Choroid plexus epithelial cell (primary cell): ENCODE results near the gene MATCAP1.

Experiments used
- DNase-seq: peaks from one replicate; pipeline ENCODE4 v3.0.0-alpha.2; 2010; ENCODE audit warnings: low read depth
- H3K4me3 ChIP-seq: 2 replicates; pipeline ENCODE4 v1.5.1; 2011; ENCODE audit warnings: low read depth, mild to moderate bottlenecking, control low read depth, low read length, moderate library complexity
- TF ChIP-seq, protein P1 (sequence below): conservative IDR thresholded peaks from 2 replicates; pipeline ENCODE4 v1.5.1; 2011; ENCODE audit warnings: low read depth, mild to moderate bottlenecking, control low read depth, inconsistent platforms, low read length, moderate library complexity

Gene MATCAP1

DNA sequence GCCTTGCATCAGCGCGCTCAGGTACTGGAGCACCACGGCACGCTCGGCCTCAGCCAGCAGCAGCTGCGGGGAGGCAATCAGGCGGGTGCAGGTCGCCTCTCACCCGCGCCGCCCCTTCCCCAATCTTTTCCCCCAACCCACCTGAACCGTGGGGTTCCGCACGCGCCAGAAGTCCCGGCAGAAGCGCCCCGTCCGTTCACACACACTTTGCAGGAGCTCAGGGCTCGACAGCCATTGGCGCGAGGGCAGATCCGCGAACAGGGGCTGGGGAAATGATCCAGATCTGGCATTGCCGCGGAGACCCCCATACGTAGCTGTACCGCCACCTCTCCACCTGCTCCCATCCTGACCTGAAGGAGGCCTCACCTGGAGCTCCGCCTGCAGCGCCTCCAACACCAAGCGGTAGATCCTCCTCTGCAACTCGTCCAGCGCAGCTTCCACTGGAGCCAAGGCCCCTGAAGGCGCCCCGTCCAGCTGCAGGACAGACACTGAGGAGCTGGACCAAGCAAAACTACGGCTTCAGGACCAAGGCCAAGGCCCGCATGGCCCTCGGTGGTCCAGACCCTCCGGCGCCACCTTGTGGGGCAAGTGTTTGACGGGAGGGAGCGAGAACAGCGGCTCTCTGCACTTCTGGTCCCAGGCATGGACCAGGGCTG lies 1.4 kb upstream of the MATCAP1 start:
- TF ChIP-seq, protein P1, sequence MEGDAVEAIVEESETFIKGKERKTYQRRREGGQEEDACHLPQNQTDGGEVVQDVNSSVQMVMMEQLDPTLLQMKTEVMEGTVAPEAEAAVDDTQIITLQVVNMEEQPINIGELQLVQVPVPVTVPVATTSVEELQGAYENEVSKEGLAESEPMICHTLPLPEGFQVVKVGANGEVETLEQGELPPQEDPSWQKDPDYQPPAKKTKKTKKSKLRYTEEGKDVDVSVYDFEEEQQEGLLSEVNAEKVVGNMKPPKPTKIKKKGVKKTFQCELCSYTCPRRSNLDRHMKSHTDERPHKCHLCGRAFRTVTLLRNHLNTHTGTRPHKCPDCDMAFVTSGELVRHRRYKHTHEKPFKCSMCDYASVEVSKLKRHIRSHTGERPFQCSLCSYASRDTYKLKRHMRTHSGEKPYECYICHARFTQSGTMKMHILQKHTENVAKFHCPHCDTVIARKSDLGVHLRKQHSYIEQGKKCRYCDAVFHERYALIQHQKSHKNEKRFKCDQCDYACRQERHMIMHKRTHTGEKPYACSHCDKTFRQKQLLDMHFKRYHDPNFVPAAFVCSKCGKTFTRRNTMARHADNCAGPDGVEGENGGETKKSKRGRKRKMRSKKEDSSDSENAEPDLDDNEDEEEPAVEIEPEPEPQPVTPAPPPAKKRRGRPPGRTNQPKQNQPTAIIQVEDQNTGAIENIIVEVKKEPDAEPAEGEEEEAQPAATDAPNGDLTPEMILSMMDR = peak; percentile 92
- peak; percentile 95 for DNase-seq
- H3K4me3 ChIP-seq = no peak overlapping the region

DNA sequence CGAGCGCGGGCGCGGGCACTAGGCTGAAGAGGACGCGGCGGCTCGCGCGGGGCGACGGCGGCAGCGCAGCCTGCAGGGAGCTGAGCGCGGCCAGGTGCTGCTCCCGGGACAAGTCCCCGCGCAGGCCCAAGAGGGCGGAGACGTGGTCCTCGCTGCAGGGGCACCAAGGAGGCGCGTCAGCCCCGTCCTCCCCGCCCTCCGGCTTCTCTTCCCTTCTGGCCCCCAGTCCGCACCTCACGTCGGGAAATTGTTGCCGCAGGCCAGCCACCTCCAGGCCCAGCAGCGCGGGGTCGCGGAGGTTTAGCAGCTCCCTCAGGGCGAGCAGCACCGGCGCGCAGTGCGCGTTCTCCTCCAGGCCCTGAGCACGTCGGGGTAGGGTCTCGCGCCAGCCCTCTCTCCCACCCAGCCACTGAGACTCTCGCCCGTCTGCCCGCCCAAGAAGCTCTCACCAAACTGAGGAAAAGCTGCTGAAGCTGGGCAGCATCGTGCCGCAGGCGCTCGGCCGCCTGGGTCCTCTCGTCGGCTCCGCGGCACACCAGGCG lies 761 bp upstream of the MATCAP1 start:
- TF ChIP-seq, protein P1 = no peak
- no peak for DNase-seq
- peak overlapping the region; percentile 87 for H3K4me3 ChIP-seq

DNA sequence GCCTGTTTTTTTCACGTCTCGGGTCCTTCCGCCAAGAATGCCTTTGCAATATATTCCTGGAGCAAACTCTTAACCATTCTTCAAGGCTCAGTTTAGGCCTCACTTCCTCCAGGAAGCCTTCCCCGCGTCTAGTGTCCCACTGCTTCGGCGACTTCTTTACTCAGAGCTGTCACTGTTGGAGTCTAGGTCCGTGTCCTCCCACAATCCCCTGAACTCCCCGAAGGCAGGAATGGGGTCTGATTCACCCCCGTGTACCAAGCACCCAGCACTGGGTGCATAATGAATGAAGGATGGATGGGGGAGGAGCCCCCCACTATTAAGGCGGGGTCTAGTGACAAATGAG lies 508 bp downstream of the MATCAP1 start:
- peak overlapping the region; percentile 87 for H3K4me3 ChIP-seq
- no peak for DNase-seq
- TF ChIP-seq, protein P1 = no peak

DNA sequence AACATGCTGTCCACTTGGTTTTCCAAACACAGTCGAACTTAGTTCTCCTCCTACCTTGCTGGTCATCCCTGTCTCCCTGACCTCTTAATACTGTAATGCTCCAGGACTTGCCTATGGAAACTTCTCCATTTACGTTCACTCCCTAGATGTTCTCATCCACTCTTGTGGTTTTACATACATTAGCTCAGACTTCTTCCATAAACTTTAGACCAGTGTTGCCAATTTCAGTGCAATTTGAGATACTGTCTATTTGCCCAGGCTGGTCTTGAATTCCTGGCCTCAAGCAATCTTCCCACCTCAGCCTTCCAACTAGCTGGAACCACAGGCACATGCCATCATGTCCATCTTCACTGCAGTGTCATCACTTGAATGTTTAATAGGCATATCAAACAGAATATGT lies 1.5 kb downstream of the MATCAP1 start:
- DNase-seq = no peak
- TF ChIP-seq, protein P1 = no peak
- H3K4me3 ChIP-seq = no peak overlapping the region

DNA sequence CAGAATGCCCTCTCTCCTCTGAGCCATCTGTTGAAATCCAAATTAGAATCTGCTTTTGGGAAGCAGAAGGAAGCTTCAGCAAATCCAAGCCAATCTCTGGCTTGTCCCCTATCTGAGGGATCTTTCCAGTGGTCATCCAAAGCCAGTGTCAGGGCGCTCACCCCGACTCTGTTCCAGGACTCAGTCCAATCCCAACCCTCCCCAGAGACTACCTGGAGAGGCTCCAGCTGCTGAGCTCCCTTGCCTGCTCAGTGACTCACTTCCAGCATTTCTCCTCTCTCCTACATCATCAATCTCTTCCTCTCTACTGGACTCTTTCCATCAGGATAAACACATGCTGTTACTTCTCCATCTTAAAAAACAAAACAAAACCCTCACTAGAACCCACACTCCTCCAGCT lies 2.4 kb downstream of the MATCAP1 start:
- TF ChIP-seq, protein P1 = no peak
- DNase-seq = peak; percentile 80
- no peak overlapping the region for H3K4me3 ChIP-seq

DNA sequence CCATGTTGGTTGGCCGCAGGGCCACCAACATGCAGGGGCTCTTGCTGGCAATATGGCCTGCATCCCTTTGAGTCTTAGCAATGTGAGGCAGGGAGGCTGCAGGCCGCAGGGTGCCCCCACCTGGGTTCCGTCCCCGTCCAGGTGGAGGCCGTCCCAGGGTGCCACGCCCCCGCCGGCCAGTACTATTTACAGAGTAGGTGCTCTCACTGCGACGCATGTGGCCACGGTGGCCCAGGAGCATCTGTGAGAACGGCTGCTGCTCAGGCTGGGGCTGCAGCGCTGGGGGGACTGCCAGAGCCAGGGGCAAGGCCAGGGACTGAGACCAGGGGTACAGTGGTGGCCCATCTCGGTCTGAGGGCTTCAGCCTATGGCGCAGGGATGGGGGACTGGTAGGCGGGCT lies 3.6 kb downstream of the MATCAP1 start:
- no peak for DNase-seq
- TF ChIP-seq, protein P1 = no peak
- H3K4me3 ChIP-seq = no peak overlapping the region
